Measurements from ENCODE around the gene FOXN1. TPM values are rescaled to one million over a fixed set of nuclear protein-coding genes. Genes with fewer than 3 reads are reported as not detected.

The FOXN1 gene
- total and polyA plus RNA-seq, 2 donors from 2014 or later, result not detected

DNA sequence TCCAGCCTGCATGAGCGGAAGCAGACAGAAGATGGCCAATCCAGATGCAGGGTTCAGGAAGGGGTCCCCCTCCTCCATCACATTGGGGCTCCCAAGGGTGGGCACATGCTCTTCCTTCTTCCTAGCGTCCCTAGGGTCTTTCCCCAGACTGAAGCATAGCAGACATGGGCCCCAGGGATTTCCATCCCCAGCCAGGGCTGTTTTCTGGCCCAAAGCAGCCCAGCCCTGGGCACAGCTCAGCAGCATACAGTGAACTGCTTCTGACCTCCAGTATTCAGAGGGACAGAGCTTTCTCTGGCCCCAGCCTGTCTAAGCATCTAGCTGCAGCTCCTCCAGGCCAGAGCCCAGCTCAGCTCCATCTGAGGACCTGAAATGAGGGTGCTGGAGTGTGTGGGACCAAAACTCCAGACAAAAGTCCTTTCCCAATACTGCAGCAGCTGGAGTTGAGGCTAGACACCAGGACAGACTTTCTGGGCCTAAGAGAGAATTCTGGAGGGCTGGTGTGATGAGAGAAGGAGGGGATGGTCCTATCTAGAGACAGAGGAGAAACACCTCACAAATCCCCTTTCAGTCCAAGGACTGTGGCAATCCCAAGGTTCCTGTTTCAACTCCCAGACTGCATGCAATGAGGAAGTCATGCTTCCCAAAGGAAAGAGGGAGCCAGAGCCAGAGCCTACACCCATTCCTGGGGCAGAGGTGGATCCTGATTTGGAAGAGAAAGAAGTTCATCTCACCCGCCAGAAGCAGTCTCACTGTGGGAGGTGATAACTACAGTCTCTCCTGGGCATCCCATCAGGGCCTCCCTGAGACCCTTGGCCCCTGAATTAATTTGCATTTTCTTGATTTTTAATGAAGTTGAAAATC is 4.5 kb upstream of the FOXN1 start:
- H3K9ac ChIP-seq (ENCODE audit: low read length in 3 of 3), result no peak overlapping the region
- no peak overlapping the region for H3K4me3 ChIP-seq (ENCODE audit: low read length in 3 of 3)
- DNase-seq, result no peak
- no peaks in the 10 kb centered on the region for H3K27me3 ChIP-seq (ENCODE audit: control insufficient read depth, insufficient read depth, low read length)
- H3K36me3 ChIP-seq (ENCODE audit: control insufficient read depth in 2 of 3, insufficient read depth in 3 of 3, low read length in 3 of 3), result no peaks in the 10 kb centered on the region
- no peak overlapping the region for H3K27ac ChIP-seq (ENCODE audit: low read depth in 2 of 2, low read length in 2 of 2)
- FAIRE-seq, result no peak
- intact Hi-C loops (cut with DNase I), result no loop called here
- peaks cover 0 to 2% (median 0%) of the 10 kb centered on the region in 3 donors for H3K4me1 ChIP-seq (ENCODE audit: control insufficient read depth in 2 of 3, insufficient read depth in 2 of 3, low read depth in 1 of 3, low read length in 3 of 3)
- TF ChIP-seq, protein P1, sequence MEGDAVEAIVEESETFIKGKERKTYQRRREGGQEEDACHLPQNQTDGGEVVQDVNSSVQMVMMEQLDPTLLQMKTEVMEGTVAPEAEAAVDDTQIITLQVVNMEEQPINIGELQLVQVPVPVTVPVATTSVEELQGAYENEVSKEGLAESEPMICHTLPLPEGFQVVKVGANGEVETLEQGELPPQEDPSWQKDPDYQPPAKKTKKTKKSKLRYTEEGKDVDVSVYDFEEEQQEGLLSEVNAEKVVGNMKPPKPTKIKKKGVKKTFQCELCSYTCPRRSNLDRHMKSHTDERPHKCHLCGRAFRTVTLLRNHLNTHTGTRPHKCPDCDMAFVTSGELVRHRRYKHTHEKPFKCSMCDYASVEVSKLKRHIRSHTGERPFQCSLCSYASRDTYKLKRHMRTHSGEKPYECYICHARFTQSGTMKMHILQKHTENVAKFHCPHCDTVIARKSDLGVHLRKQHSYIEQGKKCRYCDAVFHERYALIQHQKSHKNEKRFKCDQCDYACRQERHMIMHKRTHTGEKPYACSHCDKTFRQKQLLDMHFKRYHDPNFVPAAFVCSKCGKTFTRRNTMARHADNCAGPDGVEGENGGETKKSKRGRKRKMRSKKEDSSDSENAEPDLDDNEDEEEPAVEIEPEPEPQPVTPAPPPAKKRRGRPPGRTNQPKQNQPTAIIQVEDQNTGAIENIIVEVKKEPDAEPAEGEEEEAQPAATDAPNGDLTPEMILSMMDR (IDR thresholded peaks at IDR 0.05; ENCODE audit: borderline replicate concordance, extremely low read depth, insufficient read depth), result no peak
- no peaks in the 10 kb centered on the region for H3K9me3 ChIP-seq (ENCODE audit: control insufficient read depth in 2 of 3, insufficient read depth in 1 of 3, low read length in 3 of 3)

DNA sequence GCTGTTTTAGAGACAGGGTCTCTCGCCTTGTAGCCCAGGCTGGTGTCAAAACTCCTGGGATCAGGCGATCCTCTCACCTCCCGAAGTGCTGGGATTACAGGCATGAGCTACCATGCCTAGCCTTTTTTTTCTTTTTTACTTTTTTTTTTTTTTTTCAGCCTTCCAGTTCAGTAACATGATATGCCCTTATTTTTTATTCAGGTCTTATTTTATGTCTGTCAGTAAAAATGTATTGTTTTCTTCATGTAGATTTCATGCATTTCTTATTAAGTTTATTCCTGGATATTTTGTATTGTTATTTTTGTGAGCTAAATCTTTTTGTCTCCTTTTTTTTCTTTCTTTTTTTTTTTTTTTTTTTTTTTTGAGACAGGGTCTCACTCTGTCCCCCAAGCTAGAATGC is 2.7 kb upstream of the FOXN1 start:
- H3K27me3 ChIP-seq (ENCODE audit: control insufficient read depth, insufficient read depth, low read length), result no peaks in the 10 kb centered on the region
- H3K9ac ChIP-seq (ENCODE audit: low read length in 3 of 3), result no peak overlapping the region
- no peak overlapping the region for H3K4me3 ChIP-seq (ENCODE audit: low read length in 3 of 3)
- DNase-seq, result peak in 2 of 5 donors; percentile 32 to 47
- H3K27ac ChIP-seq (ENCODE audit: low read depth in 2 of 2, low read length in 2 of 2), result no peak overlapping the region
- H3K36me3 ChIP-seq (ENCODE audit: control insufficient read depth in 2 of 3, insufficient read depth in 3 of 3, low read length in 3 of 3), result no peaks in the 10 kb centered on the region
- H3K4me1 ChIP-seq (ENCODE audit: control insufficient read depth in 2 of 3, insufficient read depth in 2 of 3, low read depth in 1 of 3, low read length in 3 of 3), result peaks cover 0 to 2% (median 0%) of the 10 kb centered on the region in 3 donors
- TF ChIP-seq, protein P1 (IDR thresholded peaks at IDR 0.05; ENCODE audit: borderline replicate concordance, extremely low read depth, insufficient read depth), result no peak
- no peak for FAIRE-seq
- intact Hi-C loops (cut with DNase I), result no loop called here
- H3K9me3 ChIP-seq (ENCODE audit: control insufficient read depth in 2 of 3, insufficient read depth in 1 of 3, low read length in 3 of 3), result no peaks in the 10 kb centered on the region

DNA sequence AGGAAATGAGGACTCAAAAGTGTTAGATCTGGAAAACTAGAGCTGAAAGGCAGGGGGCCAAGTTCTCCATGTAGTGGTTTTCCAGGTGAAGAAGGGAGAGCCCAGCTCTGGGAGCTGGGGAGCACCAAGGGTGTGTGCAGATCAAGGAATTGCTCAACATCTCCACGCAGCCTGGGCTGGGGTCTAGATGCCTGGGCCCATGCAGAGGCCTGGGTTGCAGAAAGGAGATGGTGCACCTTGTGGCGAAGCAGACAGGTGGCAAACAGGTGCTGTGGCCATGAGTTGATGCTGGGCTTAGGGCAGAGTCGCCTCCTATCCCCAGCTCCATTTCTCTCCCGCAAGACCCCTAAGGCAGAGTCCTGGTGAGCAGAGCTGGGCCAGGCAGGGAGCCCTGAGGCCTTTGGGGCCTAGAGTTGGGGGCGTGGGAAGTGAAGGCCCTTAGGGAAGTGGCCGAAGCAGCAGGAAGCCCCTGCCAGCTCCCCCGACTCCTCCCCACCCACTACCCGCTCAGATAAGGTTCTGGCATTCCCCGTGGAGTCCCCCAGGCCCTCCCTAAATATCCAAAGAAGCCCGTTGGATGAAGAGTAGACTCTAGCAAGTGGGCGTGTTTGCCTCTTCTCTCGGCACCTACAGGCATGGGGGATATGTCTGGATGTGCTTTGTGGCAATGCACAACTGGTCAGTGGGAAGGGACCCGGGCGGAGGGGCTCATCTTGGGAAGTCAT is 777 bp downstream of the FOXN1 start:
- intact Hi-C loops (cut with DNase I), result no loop called here
- TF ChIP-seq, protein P1 (IDR thresholded peaks at IDR 0.05; ENCODE audit: borderline replicate concordance, extremely low read depth, insufficient read depth), result no peak
- H3K27ac ChIP-seq (ENCODE audit: low read depth in 2 of 2, low read length in 2 of 2), result no peak overlapping the region
- no peak for DNase-seq
- no peak for FAIRE-seq
- no peak overlapping the region for H3K4me3 ChIP-seq (ENCODE audit: low read length in 3 of 3)
- H3K4me1 ChIP-seq (ENCODE audit: control insufficient read depth in 2 of 3, insufficient read depth in 2 of 3, low read depth in 1 of 3, low read length in 3 of 3), result no peaks in the 10 kb centered on the region
- H3K27me3 ChIP-seq (ENCODE audit: control insufficient read depth, insufficient read depth, low read length), result no peaks in the 10 kb centered on the region
- no peaks in the 10 kb centered on the region for H3K9me3 ChIP-seq (ENCODE audit: control insufficient read depth in 2 of 3, insufficient read depth in 1 of 3, low read length in 3 of 3)
- H3K9ac ChIP-seq (ENCODE audit: low read length in 3 of 3), result no peak overlapping the region
- H3K36me3 ChIP-seq (ENCODE audit: control insufficient read depth in 2 of 3, insufficient read depth in 3 of 3, low read length in 3 of 3), result no peaks in the 10 kb centered on the region

Measured in kidney (tissue), 14 donors.